Measurements from ENCODE around the gene CLDN22. TPM values are rescaled to one million over a fixed set of nuclear protein-coding genes. Genes with fewer than 3 reads are reported as not detected.

CLDN22 gene
- total and polyA plus RNA-seq, 3 donors from 2014 or later = not detected

DNA sequence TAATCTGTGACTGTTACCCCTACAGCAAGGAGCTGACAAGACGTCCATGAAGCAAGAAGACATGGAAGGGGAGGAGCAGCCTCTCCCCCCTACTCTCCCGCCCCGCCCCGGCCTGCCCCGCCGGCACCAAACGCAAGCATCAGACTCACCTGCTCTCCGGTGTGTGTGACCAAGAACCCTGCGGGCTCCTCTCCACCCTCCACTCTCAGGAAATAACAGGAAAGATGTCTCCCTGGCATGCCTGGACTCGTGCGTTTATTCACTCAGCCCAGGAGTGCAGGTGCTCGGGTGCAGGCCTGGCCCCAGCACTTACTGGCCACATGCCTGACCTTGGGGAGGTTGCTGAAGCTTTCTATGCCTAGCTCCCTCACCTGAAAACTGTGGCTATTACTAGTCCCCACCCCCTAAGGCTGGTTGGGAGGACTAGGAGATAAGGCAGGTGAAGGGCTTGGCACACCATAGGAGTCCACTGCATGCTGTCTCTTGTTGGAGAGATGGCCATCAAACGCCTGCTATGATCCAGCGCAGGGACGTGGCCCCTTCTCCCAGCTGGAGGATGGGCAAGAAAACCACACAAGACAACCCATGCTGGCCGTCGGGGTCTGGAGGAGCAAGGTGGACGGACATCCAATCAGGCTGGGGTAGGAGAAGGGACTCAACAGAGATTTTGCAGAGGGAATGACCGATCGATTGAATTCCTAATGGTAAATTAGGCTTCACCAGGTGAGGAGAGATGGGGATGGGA lies 37.0 kb upstream of the CLDN22 start:
- no peak overlapping the region for H3K27ac ChIP-seq
- H3K27me3 ChIP-seq = no peaks in the 10 kb centered on the region
- WGBS, 2 donors = 60 to 69% methylated on average over 8 to 20 of the region's 20 CpGs
- intact Hi-C loops (cut with DNase I; ENCODE audit: low total_unique reads) = no loop called here
- H3K9me3 ChIP-seq = no peaks in the 10 kb centered on the region
- H3K36me3 ChIP-seq (ENCODE audit: low read depth, missing control alignments) = no peaks in the 10 kb centered on the region
- H3K4me1 ChIP-seq = no peaks in the 10 kb centered on the region
- H3K4me3 ChIP-seq = no peak overlapping the region
- DNase-seq = no peak
- TF ChIP-seq POLR2A (IDR thresholded peaks at IDR 0.05) = no peak
- TF ChIP-seq, protein P1, sequence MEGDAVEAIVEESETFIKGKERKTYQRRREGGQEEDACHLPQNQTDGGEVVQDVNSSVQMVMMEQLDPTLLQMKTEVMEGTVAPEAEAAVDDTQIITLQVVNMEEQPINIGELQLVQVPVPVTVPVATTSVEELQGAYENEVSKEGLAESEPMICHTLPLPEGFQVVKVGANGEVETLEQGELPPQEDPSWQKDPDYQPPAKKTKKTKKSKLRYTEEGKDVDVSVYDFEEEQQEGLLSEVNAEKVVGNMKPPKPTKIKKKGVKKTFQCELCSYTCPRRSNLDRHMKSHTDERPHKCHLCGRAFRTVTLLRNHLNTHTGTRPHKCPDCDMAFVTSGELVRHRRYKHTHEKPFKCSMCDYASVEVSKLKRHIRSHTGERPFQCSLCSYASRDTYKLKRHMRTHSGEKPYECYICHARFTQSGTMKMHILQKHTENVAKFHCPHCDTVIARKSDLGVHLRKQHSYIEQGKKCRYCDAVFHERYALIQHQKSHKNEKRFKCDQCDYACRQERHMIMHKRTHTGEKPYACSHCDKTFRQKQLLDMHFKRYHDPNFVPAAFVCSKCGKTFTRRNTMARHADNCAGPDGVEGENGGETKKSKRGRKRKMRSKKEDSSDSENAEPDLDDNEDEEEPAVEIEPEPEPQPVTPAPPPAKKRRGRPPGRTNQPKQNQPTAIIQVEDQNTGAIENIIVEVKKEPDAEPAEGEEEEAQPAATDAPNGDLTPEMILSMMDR (IDR thresholded peaks at IDR 0.05) = no peak

DNA sequence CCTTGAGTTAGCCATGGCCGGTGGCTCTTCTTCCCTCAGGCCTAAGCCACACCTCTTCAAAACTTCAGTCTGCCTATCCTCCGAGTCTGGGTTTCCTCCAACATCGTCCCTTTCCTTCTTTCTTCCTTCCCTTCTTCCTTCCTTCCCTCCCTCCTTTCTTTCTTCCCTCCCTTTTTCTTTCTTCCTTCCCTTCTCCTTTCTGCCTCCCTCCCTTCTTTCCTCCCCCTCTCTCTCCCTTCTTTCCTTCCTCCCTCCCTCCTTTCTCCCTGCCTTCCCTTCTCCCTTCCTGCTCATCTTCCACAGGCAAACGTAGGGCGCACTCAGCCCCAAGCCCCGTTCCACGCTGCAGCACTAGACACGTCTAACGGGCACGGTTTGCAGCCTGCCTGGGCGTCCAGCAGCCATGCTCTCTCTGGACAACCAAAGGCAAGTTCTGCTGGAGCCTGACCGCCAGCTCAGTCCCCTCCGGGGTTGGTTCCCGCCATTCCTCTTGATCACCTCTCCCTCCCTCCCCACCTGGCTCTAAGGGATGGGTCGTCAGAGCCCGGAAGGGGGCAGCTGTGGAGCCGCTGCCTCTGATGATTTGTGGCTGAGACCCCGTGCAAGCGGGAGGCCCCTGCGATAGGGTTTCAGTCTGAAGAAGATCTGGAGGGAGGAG lies 36.2 kb upstream of the CLDN22 start:
- H3K4me3 ChIP-seq = no peak overlapping the region
- intact Hi-C loops (cut with DNase I; ENCODE audit: low total_unique reads) = no loop called here
- H3K4me1 ChIP-seq = no peaks in the 10 kb centered on the region
- no peak for DNase-seq
- no peaks in the 10 kb centered on the region for H3K27me3 ChIP-seq
- no peaks in the 10 kb centered on the region for H3K9me3 ChIP-seq
- TF ChIP-seq, protein P1 (IDR thresholded peaks at IDR 0.05) = no peak
- TF ChIP-seq POLR2A (IDR thresholded peaks at IDR 0.05) = no peak
- no peaks in the 10 kb centered on the region for H3K36me3 ChIP-seq (ENCODE audit: low read depth, missing control alignments)
- H3K27ac ChIP-seq = no peak overlapping the region
- 63% methylated on average over 16 to 20 of the region's 20 CpGs for WGBS, 2 donors

DNA sequence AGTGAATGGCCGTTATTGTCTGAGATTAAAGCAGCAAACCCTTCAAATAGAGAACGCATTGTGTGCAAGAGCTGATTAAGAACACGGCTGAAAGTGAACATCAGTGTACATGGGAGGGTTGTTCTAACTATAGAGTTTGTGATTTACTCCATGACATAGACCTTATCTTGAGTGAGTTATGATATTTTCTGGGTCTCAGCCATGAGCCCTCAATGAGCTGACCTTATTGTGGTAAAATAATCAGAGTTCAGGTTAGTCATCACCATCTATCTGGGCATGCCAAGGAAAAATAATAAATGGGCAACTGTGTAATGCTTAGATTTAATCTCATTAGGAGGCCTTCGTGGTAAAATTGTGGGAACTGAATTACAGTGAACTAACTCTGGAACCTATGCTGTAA lies 35.3 kb upstream of the CLDN22 start:
- intact Hi-C loops (cut with DNase I; ENCODE audit: low total_unique reads) = no loop called here
- no peak for DNase-seq
- Histone ChIP-seq H3K4me1 (no peaks in the 10 kb centered on the region), H3K27me3 (no peaks in the 10 kb centered on the region), H3K4me3 (no peak overlapping the region), H3K9me3 (no peaks in the 10 kb centered on the region), H3K36me3 (ENCODE audit: low read depth, missing control alignments) (no peaks in the 10 kb centered on the region), H3K27ac (no peak overlapping the region)
- 49 to 70% methylated on average over 4 of the region's 4 CpGs for WGBS, 2 donors
- TF ChIP-seq, protein P1 (IDR thresholded peaks at IDR 0.05) = no peak
- no peak for TF ChIP-seq POLR2A (IDR thresholded peaks at IDR 0.05)

DNA sequence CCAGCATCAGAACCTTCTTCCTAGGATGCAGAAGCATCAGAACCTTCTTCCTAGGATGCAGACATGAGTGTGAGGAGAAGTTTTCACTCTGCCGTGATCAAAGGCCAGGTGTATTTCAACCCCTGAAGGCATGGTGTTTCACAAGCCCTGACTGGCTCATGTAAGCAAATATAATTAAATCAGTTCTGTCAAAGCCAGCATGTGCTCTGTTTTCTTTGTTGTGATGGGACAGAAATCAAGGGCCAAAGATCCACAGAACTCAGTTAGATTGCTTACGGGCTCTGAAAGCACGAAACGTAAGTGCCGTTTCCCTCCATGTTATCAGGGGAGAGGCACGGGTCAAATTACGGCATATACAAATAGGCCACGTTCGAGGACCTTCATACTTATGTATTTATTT lies 34.1 kb upstream of the CLDN22 start:
- H3K9me3 ChIP-seq = no peaks in the 10 kb centered on the region
- no peak for TF ChIP-seq POLR2A (IDR thresholded peaks at IDR 0.05)
- TF ChIP-seq, protein P1 (IDR thresholded peaks at IDR 0.05) = no peak
- no peak for DNase-seq
- intact Hi-C loops (cut with DNase I; ENCODE audit: low total_unique reads) = no loop called here
- no peak overlapping the region for H3K27ac ChIP-seq
- no peaks in the 10 kb centered on the region for H3K27me3 ChIP-seq
- H3K4me3 ChIP-seq = no peak overlapping the region
- no peaks in the 10 kb centered on the region for H3K4me1 ChIP-seq
- H3K36me3 ChIP-seq (ENCODE audit: low read depth, missing control alignments) = no peaks in the 10 kb centered on the region
- WGBS, 2 donors = 78 to 82% methylated on average over 9 of the region's 9 CpGs
